Activated T-cell treated with anti-CD3 and anti-CD28 coated beads, Interleukin-2, amount 50 U/mL, for 1 hour (primary cell): Measurements from ENCODE around the gene THAP9.
"Not testable (repeated sequence)": the region's sequence is repeated elsewhere in the genome, so short reads cannot be mapped to it uniquely, and the experiment has no call there.

Experiments
- DNase-seq: peaks from one replicate; pipeline ENCODE4 v3.0.0-alpha.2; 2020

The THAP9 gene

DNA sequence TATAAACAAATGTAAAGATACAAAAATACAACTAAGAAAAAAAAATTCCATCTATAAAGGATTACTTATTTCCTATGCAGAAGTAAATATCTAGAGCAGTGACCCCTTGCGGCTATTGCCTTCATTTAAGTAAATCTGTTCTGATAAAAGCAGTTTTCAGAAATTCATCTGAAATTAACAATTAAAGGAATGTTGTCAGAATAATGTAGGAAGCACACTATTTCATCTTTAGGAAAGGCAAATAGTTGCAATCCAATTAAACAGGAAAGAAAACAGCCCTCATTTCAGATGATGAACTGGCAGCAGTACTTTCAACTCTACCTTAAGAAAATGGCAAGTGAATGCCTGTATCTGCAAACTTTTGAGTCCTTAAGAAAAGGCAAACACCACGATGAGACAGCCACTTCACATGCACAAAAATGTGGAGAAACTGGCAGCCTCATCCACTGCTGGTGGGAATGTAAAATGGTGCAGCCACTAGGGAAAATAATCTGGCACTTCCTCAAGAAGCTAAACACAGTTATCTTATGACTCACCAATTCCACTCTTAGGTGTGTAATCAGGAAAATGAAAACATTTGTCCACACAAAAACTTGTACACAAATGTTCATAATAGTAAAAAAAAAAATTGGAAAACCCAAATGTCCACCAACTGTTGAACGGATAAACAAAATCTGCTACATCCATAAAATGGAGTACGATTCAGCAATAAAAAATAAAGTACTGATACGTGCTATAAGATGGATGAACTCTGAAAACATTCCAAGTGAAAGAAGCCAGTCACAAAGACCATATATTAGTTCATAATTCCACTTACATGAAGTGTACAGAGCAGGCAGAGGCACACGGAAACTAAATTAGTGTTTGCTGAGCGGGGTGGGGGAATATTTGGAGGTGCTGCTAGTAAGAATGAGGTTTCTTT, 2.0 kb upstream of the THAP9 start:
- DNase-seq, result no peak

- DNase-seq, result no peak
Measured at GRCh38 chr4:82899374-82900065, 1.0 kb upstream of the THAP9 start.

- no peak for DNase-seq
Measured at GRCh38 chr4:82900066-82900410, 497 bp upstream of the THAP9 start.

DNA sequence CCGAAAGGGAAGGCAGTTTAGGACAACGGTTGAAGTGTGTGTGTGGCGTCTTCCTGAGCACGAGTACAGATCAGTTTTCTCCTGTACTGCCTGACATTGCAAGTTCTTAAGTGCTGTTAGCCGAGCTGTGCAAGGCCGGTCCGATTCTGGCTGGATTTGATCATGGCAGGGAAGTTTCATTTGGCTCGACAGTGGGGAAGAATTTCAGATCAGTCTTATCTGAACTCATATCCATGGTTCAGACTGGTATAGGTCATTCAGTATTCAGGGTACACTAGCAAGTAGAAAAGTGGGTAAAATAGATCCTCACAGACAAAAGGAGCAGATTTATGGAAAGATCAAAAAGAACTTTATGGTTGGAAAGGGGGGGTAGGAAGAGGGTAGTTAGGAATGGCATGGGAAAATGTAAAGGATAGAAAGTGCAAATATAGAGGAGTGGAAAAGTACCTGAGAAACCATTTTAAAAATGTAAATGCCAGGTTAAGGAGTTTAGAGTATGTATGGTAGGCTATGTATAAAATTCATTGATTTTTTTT, 716 bp downstream of the THAP9 start:
- DNase-seq, result no peak

DNA sequence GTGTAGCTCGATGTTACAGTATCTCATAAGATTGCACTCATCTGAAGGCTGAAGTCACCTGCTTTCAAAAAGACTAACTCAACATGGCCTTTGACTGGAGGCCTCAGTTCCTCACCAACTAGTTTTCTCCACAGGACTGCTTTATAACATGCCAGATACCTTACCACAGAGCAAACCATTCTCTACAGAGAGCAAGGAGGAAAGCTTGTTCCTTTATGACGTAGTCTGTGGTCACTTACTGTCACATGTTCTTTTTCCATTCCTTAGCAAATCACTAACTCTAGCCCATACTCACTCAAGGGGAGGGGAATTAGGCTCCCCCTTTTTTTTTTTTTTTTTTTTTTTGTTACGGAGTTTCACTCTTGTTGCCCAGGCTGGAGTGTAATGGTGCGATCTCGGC, 3.2 kb downstream of the THAP9 start:
- no peak for DNase-seq

DNA sequence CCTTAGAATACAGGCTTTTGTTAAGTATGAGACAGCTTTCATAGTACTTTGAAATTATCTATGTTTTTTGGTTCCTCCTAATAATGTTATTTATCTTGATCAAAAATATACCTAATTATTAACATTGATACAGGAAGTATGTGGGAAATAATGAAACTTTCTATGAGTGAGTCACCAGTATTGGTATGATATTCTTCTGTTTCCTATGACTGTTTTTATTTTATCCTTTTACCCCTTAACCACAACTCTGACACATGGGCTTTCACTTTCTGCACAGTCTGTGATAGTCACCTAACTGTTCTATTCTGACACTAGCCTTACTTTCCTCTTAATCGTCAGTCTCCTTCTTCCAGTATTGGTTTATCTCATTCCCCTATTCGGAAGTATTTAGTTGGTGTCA, 4.7 kb downstream of the THAP9 start:
- no peak for DNase-seq

DNA sequence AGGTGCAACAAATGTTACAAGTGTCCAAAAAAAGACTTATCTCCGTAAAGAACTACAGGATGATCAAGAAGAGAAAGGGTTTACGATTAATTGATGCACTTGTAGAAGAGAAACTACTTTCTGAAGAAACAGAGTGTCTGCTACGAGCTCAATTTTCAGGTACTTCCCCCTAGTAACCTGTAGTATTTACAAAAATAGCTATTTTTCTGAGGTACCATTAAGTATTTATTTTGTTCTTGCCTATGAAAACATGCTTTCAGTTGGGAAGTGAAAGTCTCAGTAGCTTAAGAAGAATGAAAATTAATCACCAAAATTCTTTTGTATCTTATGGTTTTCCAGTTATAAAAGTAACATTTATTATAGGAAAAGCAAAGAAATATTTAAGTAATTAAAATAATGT, 5.9 kb downstream of the THAP9 start:
- DNase-seq, result no peak

- DNase-seq, result no peak
Measured at GRCh38 chr4:82909326-82909725, 8.8 kb downstream of the THAP9 start.

DNA sequence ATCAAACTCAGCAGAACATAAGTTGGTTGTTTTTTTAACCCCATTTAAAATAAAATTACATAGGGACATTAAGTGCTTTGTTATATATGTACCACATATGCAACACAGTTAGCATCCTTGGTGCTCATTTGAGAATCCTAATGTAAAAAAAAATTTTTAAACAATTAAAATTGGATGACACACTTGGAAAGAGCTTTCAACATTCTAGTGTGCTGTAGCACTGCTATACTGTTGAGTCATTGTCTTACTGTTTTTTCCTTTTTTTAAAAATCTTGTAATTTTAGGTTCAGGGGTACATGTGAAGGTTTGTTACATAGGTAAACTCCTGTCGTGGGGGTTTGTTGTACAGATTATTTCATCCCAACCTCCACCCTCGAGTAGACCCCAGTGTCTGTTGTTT, 12.8 kb downstream of the THAP9 start:
- DNase-seq, result no peak

GRCh38 chr4:82913968-82914367, 13.4 kb downstream of the THAP9 start:
- DNase-seq, result not testable (repeated sequence)

- no peak for DNase-seq
Measured at GRCh38 chr4:82918091-82918490, 17.6 kb downstream of the THAP9 start.

DNA sequence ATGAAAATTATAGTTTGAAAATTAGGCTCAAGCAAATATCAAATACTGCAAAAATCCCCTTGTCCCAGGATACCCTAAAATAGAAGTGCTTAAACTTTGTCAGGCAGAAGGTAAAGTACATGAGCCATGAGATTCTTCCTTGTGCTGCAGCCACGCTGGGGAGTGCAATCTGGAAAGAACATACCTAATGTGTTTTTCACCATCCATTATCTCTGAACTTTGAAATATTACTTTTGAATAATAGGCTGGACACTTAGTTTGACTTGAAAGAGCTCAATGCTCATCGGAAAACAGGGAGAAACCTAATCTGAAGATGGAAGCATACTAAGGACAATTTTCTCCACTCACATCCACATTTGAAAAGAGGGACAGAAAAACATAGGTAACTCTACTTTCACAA, 18.9 kb downstream of the THAP9 start:
- DNase-seq, result no peak

DNA sequence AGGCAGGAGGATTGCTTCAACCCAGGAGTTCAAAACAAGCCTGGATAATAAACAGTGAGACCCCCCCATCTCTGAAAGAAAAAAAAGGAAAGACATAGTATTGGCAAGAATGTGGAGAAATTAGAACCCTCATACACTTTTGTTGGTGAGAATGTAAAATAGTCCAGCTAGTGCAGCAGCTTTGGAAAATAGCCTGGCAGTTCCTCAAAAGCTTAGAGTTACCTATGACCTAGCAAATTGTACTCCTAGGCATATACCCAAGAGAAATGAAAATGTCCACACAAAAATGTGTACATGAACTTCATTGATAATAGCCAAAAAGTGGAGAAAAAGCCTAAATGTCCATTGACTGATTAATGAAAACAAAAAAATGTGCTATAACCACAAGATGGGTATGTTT, 21.3 kb downstream of the THAP9 start:
- DNase-seq, result no peak

DNA sequence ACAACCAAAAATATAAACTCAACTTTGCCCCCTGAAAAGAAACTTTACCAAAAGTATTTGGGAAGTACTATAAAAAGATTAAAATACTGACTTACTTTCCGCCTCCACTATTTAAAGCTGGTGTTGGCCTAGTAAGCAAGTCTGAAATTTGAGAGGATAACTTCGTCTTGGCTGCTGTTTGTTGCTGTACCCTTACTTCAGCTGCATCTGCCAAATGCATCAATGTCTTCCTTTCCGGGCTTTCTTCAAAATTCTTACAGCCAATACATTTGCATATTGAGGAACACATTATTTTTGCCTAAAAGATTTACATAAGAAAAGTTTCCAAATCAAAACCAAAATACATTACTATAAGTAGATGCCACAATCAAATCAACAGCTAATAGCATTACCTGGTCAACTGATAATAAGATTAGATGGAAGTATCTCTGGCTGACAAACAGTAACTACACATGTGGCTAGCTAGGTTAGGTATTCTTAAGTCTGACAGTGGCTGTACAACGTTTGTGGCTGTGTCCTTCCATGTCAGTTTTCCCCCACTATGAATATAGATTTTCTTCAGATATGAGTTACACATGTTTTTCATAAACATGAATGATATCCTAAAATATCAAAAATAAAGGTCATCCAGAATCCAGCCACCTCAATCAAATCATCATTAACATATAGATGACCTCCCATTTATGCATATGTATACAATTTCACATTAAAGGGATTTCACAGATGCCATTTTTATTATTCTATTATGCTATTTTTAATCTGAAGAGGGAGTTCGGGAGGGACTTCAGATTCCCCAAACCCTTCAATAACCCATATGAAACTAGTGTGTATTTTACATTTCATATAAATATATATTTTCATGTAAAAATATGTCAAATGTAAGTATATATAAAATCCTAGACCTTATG, 30.6 kb downstream of the THAP9 start:
- DNase-seq, result no peak

- DNase-seq, result no peak
Measured at GRCh38 chr4:82934441-82934840, 33.9 kb downstream of the THAP9 start.

DNA sequence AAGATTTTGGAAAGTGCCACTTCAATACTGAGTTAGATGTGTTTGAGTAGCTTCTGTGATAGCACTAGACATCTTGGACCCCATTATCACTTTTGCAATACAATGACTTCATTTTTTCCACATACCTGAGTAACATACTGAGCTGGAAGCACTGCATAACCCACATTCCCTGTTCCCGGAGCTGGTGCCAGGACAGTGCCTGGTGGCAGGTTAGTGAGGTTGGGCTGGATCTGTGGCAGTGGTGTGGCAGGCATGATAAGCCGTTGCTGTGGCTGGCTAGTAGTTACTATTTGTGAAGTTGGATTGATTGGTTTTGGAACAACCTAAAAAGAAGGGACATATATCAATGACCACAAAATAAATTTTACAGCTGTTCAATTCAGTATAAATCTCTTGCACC, 38.9 kb downstream of the THAP9 start:
- no peak for DNase-seq

DNA sequence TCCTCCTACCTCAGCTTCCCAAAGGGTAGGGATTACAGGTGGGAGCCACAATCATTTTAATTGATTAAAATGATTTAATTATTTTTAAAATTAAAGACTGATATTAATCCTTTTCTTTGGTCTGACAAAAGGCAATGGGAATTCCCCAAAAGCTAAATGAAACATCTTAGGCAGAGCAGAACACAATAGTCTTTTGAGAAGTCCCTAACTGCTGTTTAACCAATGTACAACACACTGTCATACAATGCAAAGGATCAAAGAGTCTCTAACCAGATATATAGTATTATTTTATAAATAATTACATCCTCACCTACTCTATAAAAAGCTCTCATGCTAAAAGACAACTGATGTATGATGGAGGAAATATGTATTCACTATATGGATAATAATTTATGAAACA, 47.0 kb downstream of the THAP9 start:
- DNase-seq, result no peak

- DNase-seq, result no peak
Measured at GRCh38 chr4:82948647-82949204, 48.2 kb downstream of the THAP9 start.

DNA sequence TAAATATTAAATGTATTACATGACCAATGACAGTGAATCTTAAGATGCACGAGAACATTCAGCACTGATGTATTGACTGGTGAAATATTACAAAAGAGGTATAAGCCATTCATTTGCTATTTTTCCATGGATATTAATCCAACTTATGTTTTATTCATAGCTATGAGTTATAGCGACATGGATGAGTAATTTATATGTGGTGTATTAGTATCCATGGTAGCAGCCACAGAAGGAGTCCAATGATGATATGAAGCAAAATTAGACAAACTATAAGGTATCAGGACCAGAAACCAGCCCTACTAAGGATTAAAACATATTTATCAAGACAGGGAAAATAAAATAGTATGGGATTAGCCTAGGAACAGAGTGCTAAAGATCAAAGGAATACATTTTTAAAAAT, 50.7 kb downstream of the THAP9 start:
- DNase-seq, result no peak

DNA sequence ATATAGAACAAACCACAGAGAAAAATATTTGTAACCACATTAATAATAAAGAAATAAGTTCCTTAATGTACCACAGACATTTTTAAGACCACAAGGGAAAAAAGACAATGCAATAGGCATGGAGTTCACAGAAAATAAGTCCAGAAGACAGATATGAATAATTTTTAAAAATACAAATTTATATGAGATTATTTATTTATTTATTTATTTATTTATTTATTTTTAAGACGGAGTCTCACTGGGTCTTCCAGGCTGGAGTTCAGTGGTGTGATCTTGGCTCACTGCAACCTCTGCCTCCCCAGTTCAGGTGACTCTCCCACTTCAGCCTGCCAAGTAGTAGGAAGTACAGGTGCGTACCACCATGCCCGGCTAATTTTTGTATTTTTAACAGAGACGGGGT, 53.7 kb downstream of the THAP9 start:
- DNase-seq, result no peak

DNA sequence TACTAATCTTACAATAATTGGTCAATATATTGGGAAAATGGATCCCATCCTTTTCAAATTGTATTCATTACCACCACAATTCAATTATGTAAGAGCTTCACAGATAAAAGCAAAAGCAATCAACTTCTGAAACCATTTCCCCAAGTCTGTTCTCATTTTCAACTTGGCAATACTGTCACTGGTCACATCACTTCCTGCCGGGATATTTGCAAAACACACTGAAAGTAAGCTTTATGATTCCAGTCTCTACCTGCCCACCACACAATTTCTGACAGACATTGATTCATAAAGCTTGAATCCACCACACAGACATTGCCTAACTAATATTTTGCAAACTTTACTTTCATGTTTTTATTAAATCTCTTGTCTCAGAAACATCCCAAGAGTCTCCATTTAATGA, 56.5 kb downstream of the THAP9 start:
- DNase-seq, result no peak

- DNase-seq, result no peak
Measured at GRCh38 chr4:82965763-82966162, 65.2 kb downstream of the THAP9 start.

GRCh38 chr4:82968972-82969371, 68.4 kb downstream of the THAP9 start:
- DNase-seq, result no peak
